ENCODE measurements around the gene VSIR.

Gene VSIR

GRCh38 chr10:71727105-71727737 is 46.1 kb downstream of the VSIR start:
- DNase-seq = no peak

GRCh38 chr10:71726580-71727104 is 46.7 kb downstream of the VSIR start:
- no peak for DNase-seq

GRCh38 chr10:71725998-71726579 is 47.2 kb downstream of the VSIR start:
- DNase-seq = no peak

- no peak for DNase-seq
Observed at GRCh38 chr10:71725249-71725648, 48.1 kb downstream of the VSIR start.

- DNase-seq = no peak
Observed at GRCh38 chr10:71724539-71724938, 48.8 kb downstream of the VSIR start.

GRCh38 chr10:71723311-71723710 is 50.0 kb downstream of the VSIR start:
- no peak for DNase-seq

- DNase-seq = no peak
Observed at GRCh38 chr10:71722849-71723248, 50.5 kb downstream of the VSIR start.

- DNase-seq = no peak
Observed at GRCh38 chr10:71721313-71721712, 52.0 kb downstream of the VSIR start.

- DNase-seq = no peak
Observed at GRCh38 chr10:71720288-71720687, 53.0 kb downstream of the VSIR start.

- DNase-seq = no peak
Observed at GRCh38 chr10:71719464-71720201, 53.7 kb downstream of the VSIR start, which contains the start of gene C10orf105. C10orf105 (minus strand) TSS chr10:71719778; CDS start chr10:71716337, 3,441 bp downstream.

GRCh38 chr10:71719042-71719441 is 54.3 kb downstream of the VSIR start:
- no peak for DNase-seq

- DNase-seq = no peak
Observed at GRCh38 chr10:71718165-71718698, 55.1 kb downstream of the VSIR start.

GRCh38 chr10:71717551-71717951 is 55.8 kb downstream of the VSIR start:
- no peak for DNase-seq

GRCh38 chr10:71717056-71717455 is 56.3 kb downstream of the VSIR start:
- no peak for DNase-seq

GRCh38 chr10:71716426-71716825 is 56.9 kb downstream of the VSIR start:
- no peak for DNase-seq

GRCh38 chr10:71715860-71716259 is 57.5 kb downstream of the VSIR start:
- DNase-seq = no peak

GRCh38 chr10:71715026-71715425 is 58.3 kb downstream of the VSIR start:
- peak; percentile 32 for DNase-seq

- DNase-seq = no peak
Observed at GRCh38 chr10:71714592-71714991, 58.7 kb downstream of the VSIR start.

GRCh38 chr10:71714031-71714410 is 59.3 kb downstream of the VSIR start:
- DNase-seq = no peak

GRCh38 chr10:71713135-71714030 is 59.9 kb downstream of the VSIR start:
- DNase-seq = no peak

GRCh38 chr10:71712572-71713134 is 60.7 kb downstream of the VSIR start:
- DNase-seq = no peak

GRCh38 chr10:71712170-71712569 is 61.1 kb downstream of the VSIR start:
- DNase-seq = no peak
